Astrocyte (in vitro differentiated cells and primary cell): ENCODE measurements around the gene DCC. TPM values are rescaled to one million over a fixed set of nuclear protein-coding genes. Genes with fewer than 3 reads are reported as not detected.

ENCODE experiments used
- DNase-seq: peaks from one replicate; pipeline ENCODE4 v3.0.0-alpha.2; 2010; ENCODE audit warnings: low read depth
- FAIRE-seq: peaks from 2 replicates; lab custom pipeline; 2011; peaks lifted over from hg19 to GRCh38; lab: Jason Lieb, UNC
- H2AFZ ChIP-seq: 2 replicates; pipeline ENCODE4 v1.6.0; 2012; ENCODE audit warnings: low read depth, low read length, inconsistent platforms
- H3K27ac ChIP-seq: 2 replicates; pipeline ENCODE4 v1.5.1; 2011; ENCODE audit warnings: low read depth, low read length, inconsistent platforms
- H3K27me3 ChIP-seq: 2 replicates; pipeline ENCODE4 v1.6.0; 2011; ENCODE audit warnings: low read length, inconsistent platforms; ENCODE audit not compliant: insufficient read depth
- H3K36me3 ChIP-seq: 2 replicates; pipeline ENCODE4 v1.5.1; 2011; ENCODE audit warnings: low read length, inconsistent platforms; ENCODE audit not compliant: insufficient read depth
- H3K4me1 ChIP-seq: 2 replicates; pipeline ENCODE4 v1.5.1; 2011; ENCODE audit warnings: low read length, inconsistent platforms; ENCODE audit not compliant: insufficient read depth
- H3K4me2 ChIP-seq: 2 replicates; pipeline ENCODE4 v1.6.0; 2012; ENCODE audit warnings: low read length, inconsistent platforms
- H3K4me3 ChIP-seq: 2 replicates; pipeline ENCODE4 v1.5.1; 2011; ENCODE audit warnings: low read depth, mild to moderate bottlenecking, low read length, inconsistent platforms; ENCODE audit not compliant: insufficient read depth
- H3K79me2 ChIP-seq: 2 replicates; pipeline ENCODE4 v1.6.0; 2012; ENCODE audit warnings: mild to moderate bottlenecking, low read length, inconsistent platforms; ENCODE audit not compliant: insufficient read depth
- H3K9ac ChIP-seq: 2 replicates; pipeline ENCODE4 v1.6.0; 2012; ENCODE audit warnings: mild to moderate bottlenecking, low read length, inconsistent platforms
- H3K9me3 ChIP-seq: 2 replicates; pipeline ENCODE4 v1.5.1; 2012; ENCODE audit warnings: low read depth, mild to moderate bottlenecking, low read length, inconsistent platforms; ENCODE audit not compliant: insufficient read depth
- H4K20me1 ChIP-seq: 2 replicates; pipeline ENCODE4 v1.6.0; 2012; ENCODE audit warnings: low read length, inconsistent platforms; ENCODE audit not compliant: insufficient read depth
- H3K27ac Mint-ChIP-seq: one replicate; pipeline ENCODE4 v1.8.0; 2021; ENCODE audit warnings: mild to moderate bottlenecking, mixed read lengths; ENCODE audit not compliant: unreplicated experiment
- H3K27me3 Mint-ChIP-seq: one replicate; pipeline ENCODE4 v1.8.0; 2021; ENCODE audit warnings: low read depth, mixed read lengths; ENCODE audit not compliant: unreplicated experiment
- H3K36me3 Mint-ChIP-seq: one replicate; pipeline ENCODE4 v1.8.0; 2021; ENCODE audit warnings: low read depth, mixed read lengths; ENCODE audit not compliant: unreplicated experiment
- H3K4me1 Mint-ChIP-seq: one replicate; pipeline ENCODE4 v1.8.0; 2021; ENCODE audit warnings: low read depth, mixed read lengths; ENCODE audit not compliant: unreplicated experiment
- H3K4me3 Mint-ChIP-seq: one replicate; pipeline ENCODE4 v1.8.0; 2021; ENCODE audit warnings: mild to moderate bottlenecking, moderate library complexity, mixed read lengths; ENCODE audit not compliant: unreplicated experiment
- H3K9me3 Mint-ChIP-seq: one replicate; pipeline ENCODE4 v1.8.0; 2021; ENCODE audit warnings: mild to moderate bottlenecking, mixed read lengths; ENCODE audit not compliant: unreplicated experiment
- EZH2 ChIP-seq: IDR thresholded peaks from 2 replicates; pipeline ENCODE4 v1.6.1; 2012; ENCODE audit warnings: mild to moderate bottlenecking, low read length, inconsistent platforms; ENCODE audit not compliant: insufficient read depth
- total RNA-seq: library from RNA; stranded (reverse); gene quantifications from 2 replicates; pipeline ENCODE4 v1.2.1, GENCODE V29; 2021
- TF ChIP-seq, protein P1 (sequence below): IDR thresholded peaks from 2 replicates; pipeline ENCODE4 v1.5.1; 2011; ENCODE audit warnings: low read depth, mild to moderate bottlenecking, inconsistent platforms, low read length, moderate library complexity; ENCODE audit not compliant: insufficient read depth

Gene DCC
- total RNA-seq, 1 donor from 2014 or later: 2.6 TPM

GRCh38 chr18:52816121-52816520 lies 476.1 kb downstream of the DCC start:
- H3K27ac Mint-ChIP-seq: no peak overlapping the region

DNA sequence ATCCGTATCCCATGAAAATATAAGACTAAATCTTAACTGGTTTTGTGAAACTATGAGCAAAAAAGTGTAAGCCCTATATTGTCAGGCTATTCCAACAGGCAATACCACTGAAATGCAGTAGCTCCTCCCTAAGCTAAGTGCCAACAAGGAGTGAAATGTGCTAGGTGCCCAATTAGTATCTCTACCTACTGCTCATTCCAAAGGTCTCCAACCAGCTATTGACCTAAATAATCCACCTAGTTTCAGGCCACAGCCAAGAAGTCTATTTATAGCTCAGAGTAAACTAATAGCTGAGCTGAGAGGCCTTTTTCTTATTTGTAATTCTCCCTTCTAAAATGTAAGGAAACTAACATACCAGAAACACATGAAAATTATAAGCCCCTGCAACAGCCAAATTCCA lies 482.2 kb downstream of the DCC start:
- no peak overlapping the region for H3K4me2 ChIP-seq
- H3K79me2 ChIP-seq: no peaks in the 10 kb centered on the region
- TF ChIP-seq, protein P1, sequence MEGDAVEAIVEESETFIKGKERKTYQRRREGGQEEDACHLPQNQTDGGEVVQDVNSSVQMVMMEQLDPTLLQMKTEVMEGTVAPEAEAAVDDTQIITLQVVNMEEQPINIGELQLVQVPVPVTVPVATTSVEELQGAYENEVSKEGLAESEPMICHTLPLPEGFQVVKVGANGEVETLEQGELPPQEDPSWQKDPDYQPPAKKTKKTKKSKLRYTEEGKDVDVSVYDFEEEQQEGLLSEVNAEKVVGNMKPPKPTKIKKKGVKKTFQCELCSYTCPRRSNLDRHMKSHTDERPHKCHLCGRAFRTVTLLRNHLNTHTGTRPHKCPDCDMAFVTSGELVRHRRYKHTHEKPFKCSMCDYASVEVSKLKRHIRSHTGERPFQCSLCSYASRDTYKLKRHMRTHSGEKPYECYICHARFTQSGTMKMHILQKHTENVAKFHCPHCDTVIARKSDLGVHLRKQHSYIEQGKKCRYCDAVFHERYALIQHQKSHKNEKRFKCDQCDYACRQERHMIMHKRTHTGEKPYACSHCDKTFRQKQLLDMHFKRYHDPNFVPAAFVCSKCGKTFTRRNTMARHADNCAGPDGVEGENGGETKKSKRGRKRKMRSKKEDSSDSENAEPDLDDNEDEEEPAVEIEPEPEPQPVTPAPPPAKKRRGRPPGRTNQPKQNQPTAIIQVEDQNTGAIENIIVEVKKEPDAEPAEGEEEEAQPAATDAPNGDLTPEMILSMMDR: no peak
- no peak for TF ChIP-seq EZH2
- H4K20me1 ChIP-seq: no peaks in the 10 kb centered on the region
- Mint-ChIP-seq H3K4me1 (no peaks in the 10 kb centered on the region), H3K36me3 (no peaks in the 10 kb centered on the region), H3K27ac (no peak overlapping the region), H3K4me3 (no peak overlapping the region), H3K9me3 (no peaks in the 10 kb centered on the region), H3K27me3 (peaks cover 29% of the 10 kb centered on the region)
- H3K27ac ChIP-seq: no peak overlapping the region
- no peaks in the 10 kb centered on the region for H3K36me3 ChIP-seq
- H3K4me1 ChIP-seq: no peaks in the 10 kb centered on the region
- no peak overlapping the region for H2AFZ ChIP-seq
- H3K27me3 ChIP-seq: no peaks in the 10 kb centered on the region
- H3K4me3 ChIP-seq: no peak overlapping the region
- no peaks in the 10 kb centered on the region for H3K9me3 ChIP-seq
- no peak for FAIRE-seq
- DNase-seq: no peak
- H3K9ac ChIP-seq: no peak overlapping the region

More at GRCh38 chr18:52816121-52816520, 476.1 kb downstream of the DCC start:
- peaks cover 3% of the 10 kb centered on the region for H3K27me3 Mint-ChIP-seq
- no peak overlapping the region for H3K27ac ChIP-seq
- H3K9ac ChIP-seq: no peak overlapping the region
- no peaks in the 10 kb centered on the region for H3K36me3 Mint-ChIP-seq
- H3K9me3 Mint-ChIP-seq: no peaks in the 10 kb centered on the region
- H3K79me2 ChIP-seq: no peaks in the 10 kb centered on the region
- no peaks in the 10 kb centered on the region for H3K4me1 ChIP-seq
- H4K20me1 ChIP-seq: no peaks in the 10 kb centered on the region
- no peak overlapping the region for H3K4me3 ChIP-seq
- peaks cover 6% of the 10 kb centered on the region for H3K4me1 Mint-ChIP-seq
- FAIRE-seq (no peak), DNase-seq (no peak)
- TF ChIP-seq, protein P1: no peak
- TF ChIP-seq EZH2: no peak
- H3K4me3 Mint-ChIP-seq: no peak overlapping the region
- no peak overlapping the region for H2AFZ ChIP-seq
- H3K36me3 ChIP-seq: no peaks in the 10 kb centered on the region
- H3K27me3 ChIP-seq: no peaks in the 10 kb centered on the region
- no peaks in the 10 kb centered on the region for H3K9me3 ChIP-seq
- no peak overlapping the region for H3K4me2 ChIP-seq

DNA sequence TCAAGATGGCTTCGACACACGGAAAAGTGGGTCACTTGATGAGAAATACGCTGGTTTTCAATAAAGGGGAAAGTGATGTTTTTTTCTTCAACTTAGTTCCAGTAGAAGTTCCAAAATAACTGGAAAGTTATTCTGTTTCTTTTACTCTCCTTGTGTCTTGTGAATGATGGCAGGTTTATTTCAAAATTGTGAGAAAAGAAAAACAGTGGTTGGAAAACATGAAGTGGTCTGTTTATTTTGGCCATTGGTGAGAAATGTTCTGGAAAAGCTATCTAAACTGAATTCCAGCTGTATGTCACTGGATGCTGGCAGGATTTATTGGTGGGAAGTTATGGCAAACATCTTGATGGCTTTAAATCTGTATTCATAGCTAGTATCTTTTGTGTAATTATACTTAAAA lies 484.1 kb downstream of the DCC start:
- Mint-ChIP-seq H3K27me3 (peaks cover 37% of the 10 kb centered on the region), H3K27ac (no peak overlapping the region), H3K36me3 (no peaks in the 10 kb centered on the region), H3K9me3 (no peaks in the 10 kb centered on the region), H3K4me1 (no peaks in the 10 kb centered on the region), H3K4me3 (no peak overlapping the region)
- TF ChIP-seq, protein P1: no peak
- no peak for TF ChIP-seq EZH2
- Histone ChIP-seq H3K36me3 (no peaks in the 10 kb centered on the region), H3K79me2 (no peaks in the 10 kb centered on the region), H3K27me3 (no peaks in the 10 kb centered on the region), H3K4me3 (no peak overlapping the region), H4K20me1 (no peaks in the 10 kb centered on the region), H3K9ac (no peak overlapping the region), H2AFZ (no peak overlapping the region), H3K27ac (no peak overlapping the region), H3K9me3 (no peaks in the 10 kb centered on the region), H3K4me1 (no peaks in the 10 kb centered on the region), H3K4me2 (no peak overlapping the region)
- DNase-seq: no peak
- FAIRE-seq: no peak
